HG03060 (cell line): ENCODE measurements around the gene PTEN.
"Not testable (repeated sequence)": the region's sequence is repeated elsewhere in the genome, so short reads cannot be mapped to it uniquely, and the experiment has no call there.

Experiments
- ATAC-seq: cut with Tn5 transposase; IDR thresholded peaks from one replicate; pipeline ENCODE4 v1.9.1; 2021; ENCODE audit warnings: low read depth, moderate number of reproducible peaks; ENCODE audit not compliant: unreplicated experiment

The PTEN gene

GRCh38 chr10:87844837-87845623, 18.4 kb upstream of the PTEN start:
- ATAC-seq = no peak

GRCh38 chr10:87845624-87845998, 17.8 kb upstream of the PTEN start:
- ATAC-seq = no peak

- no peak for ATAC-seq
Measured at GRCh38 chr10:87846023-87846422, 17.4 kb upstream of the PTEN start.

- not testable (repeated sequence) for ATAC-seq
Measured at GRCh38 chr10:87846711-87847110, 16.7 kb upstream of the PTEN start.

GRCh38 chr10:87847550-87847949, 15.9 kb upstream of the PTEN start:
- no peak for ATAC-seq

GRCh38 chr10:87849001-87849400, 14.4 kb upstream of the PTEN start:
- no peak for ATAC-seq

- no peak for ATAC-seq
Measured at GRCh38 chr10:87850742-87851205, 12.7 kb upstream of the PTEN start.

GRCh38 chr10:87852089-87852488, 11.3 kb upstream of the PTEN start:
- no peak for ATAC-seq

GRCh38 chr10:87855247-87855646, 8.2 kb upstream of the PTEN start:
- not testable (repeated sequence) for ATAC-seq

GRCh38 chr10:87855665-87856064, 7.8 kb upstream of the PTEN start:
- not testable (repeated sequence) for ATAC-seq

- no peak for ATAC-seq
Measured at GRCh38 chr10:87860156-87860795, 3.1 kb upstream of the PTEN start.

GRCh38 chr10:87860816-87861403, 2.5 kb upstream of the PTEN start:
- no peak for ATAC-seq

GRCh38 chr10:87861566-87861952, 1.9 kb upstream of the PTEN start:
- ATAC-seq = no peak

GRCh38 chr10:87861953-87862678, 1.3 kb upstream of the PTEN start:
- ATAC-seq = no peak

- ATAC-seq = no peak
Measured at GRCh38 chr10:87862679-87863052, 759 bp upstream of the PTEN start.

GRCh38 chr10:87863951-87864495, 598 bp downstream of the PTEN start:
- not testable (repeated sequence) for ATAC-seq

GRCh38 chr10:87864496-87865059, 1.2 kb downstream of the PTEN start:
- ATAC-seq = no peak

GRCh38 chr10:87865241-87865881, 1.9 kb downstream of the PTEN start:
- ATAC-seq = no peak

GRCh38 chr10:87866412-87866974, 3.1 kb downstream of the PTEN start:
- no peak for ATAC-seq

GRCh38 chr10:87867453-87867852, 4.0 kb downstream of the PTEN start:
- no peak for ATAC-seq
